Right cardiac atrium (tissue), 5 donors: ENCODE results near the gene PPM1A. TPM values are rescaled to one million over a fixed set of nuclear protein-coding genes. Genes with fewer than 3 reads are reported as not detected.
"Not testable (repeated sequence)": the region's sequence is repeated elsewhere in the genome, so short reads cannot be mapped to it uniquely, and the experiment has no call there.

Experiments
- ATAC-seq, 2 donors: fragments of 200-7000 bp; cut with Tn5 transposase; one replicate each; pipeline versions ENCODE4 v1.8.0 to v1.9.1; 2020; ENCODE audit warnings: moderate library complexity in 2 of 2, mild to moderate bottlenecking in 1 of 2
- DNase-seq, 3 donors: peaks; one replicate each; pipeline ENCODE4 v3.0.0-alpha.2; 2020
- H3K27ac ChIP-seq: one replicate; pipeline ENCODE4 v1.5.1; 2013; ENCODE audit warnings: mild to moderate bottlenecking, low read length, control low read depth, moderate library complexity
- H3K27me3 ChIP-seq: one replicate; pipeline ENCODE4 v1.6.1; 2013; ENCODE audit not compliant: control insufficient read depth, insufficient read depth
- H3K4me1 ChIP-seq: one replicate; pipeline ENCODE4 v1.6.1; 2013; ENCODE audit warnings: low read length; ENCODE audit not compliant: control insufficient read depth, insufficient read depth
- H3K4me3 ChIP-seq: one replicate; pipeline ENCODE4 v1.5.1; 2013; ENCODE audit warnings: low read length, control low read depth
- H3K9me3 ChIP-seq: one replicate; pipeline ENCODE4 v1.6.1; 2013; ENCODE audit warnings: low read length; ENCODE audit not compliant: control insufficient read depth
- WGBS: extraction: QIAGEN DNeasy Blood & Tissue Kit; methylation state at CpG from one replicate; pipeline ENCODE4 v1.1.7; 2013; 5-methylcytosine and 5-hydroxymethylcytosine counted together
- intact Hi-C, 4 donors: fragments of 100-400 bp; cut with DNase I; formaldehyde crosslinking; loops; one replicate each; pipeline versions ENCODE4 v1.11.0 to v1.14.0; 2022 to 2023
- polyA plus RNA-seq: library from polyadenylated mRNA; stranded (reverse); fragments of 200-250 nt; gene quantifications from one replicate; pipeline ENCODE4 v1.2.3, GENCODE V29; 2013
- total RNA-seq, 4 donors: library from RNA; stranded (reverse); fragmentation: NEBNext Ultra II Directional; extraction: Animal tissue kit (Norgen Biotek cat#: 25700); gene quantifications; one replicate each; pipeline ENCODE4 v1.2.1, GENCODE V29; 2021
- donor health status: healthy with polysubstance abuse.
- donor health status: DM: no; HTN: yes; CAD: no.
- donor health status: DM: no; HTN: no; CAD: no.
- donor health status: DM: no; HTN: yes; CAD: no; lungs with severe emphysema.
- donor health status: DM: yes; HTN: yes; CAD: no.

Gene PPM1A
- total and polyA plus RNA-seq, 5 donors, result 37.8 to 88.2 (median 79.6) TPM

GRCh38 chr14:60302663-60303062, 53.6 kb downstream of the PPM1A start:
- DNase-seq (no peak), ATAC-seq (peak in 1 of 2 donors; percentile 22)
- intact Hi-C loops, result no loop called here
- 45% methylated on average over 1 of the region's 1 CpG for WGBS
- Histone ChIP-seq H3K4me1 (peaks cover 2% of the 10 kb centered on the region), H3K27ac (no peak overlapping the region), H3K4me3 (no peak overlapping the region), H3K27me3 (no peaks in the 10 kb centered on the region), H3K9me3 (no peaks in the 10 kb centered on the region)

- Histone ChIP-seq H3K27ac (no peak overlapping the region), H3K4me3 (no peak overlapping the region), H3K9me3 (no peaks in the 10 kb centered on the region), H3K4me1 (peaks cover 2% of the 10 kb centered on the region), H3K27me3 (no peaks in the 10 kb centered on the region)
- ATAC-seq (peak; percentile 85 to 93), DNase-seq (peak; percentile 30 to 69 (median 66))
- intact Hi-C loops, result no loop called here
- WGBS, result 40% methylated on average over 7 of the region's 7 CpGs
Measured at GRCh38 chr14:60303745-60304144, 54.7 kb downstream of the PPM1A start.

- peak in 2 of 3 donors; percentile 44 for DNase-seq
- Histone ChIP-seq H3K4me1 (peaks cover 2% of the 10 kb centered on the region), H3K27ac (peak overlapping the region; percentile 8), H3K27me3 (no peaks in the 10 kb centered on the region), H3K9me3 (no peaks in the 10 kb centered on the region), H3K4me3 (no peak overlapping the region)
- peak; percentile 58 to 65 for ATAC-seq
- WGBS, result 54% methylated on average over 7 of the region's 7 CpGs
- intact Hi-C loops, result no loop called here
Measured at GRCh38 chr14:60304509-60304908, 55.5 kb downstream of the PPM1A start.

- intact Hi-C loops, result no loop called here
- H3K9me3 ChIP-seq, result no peaks in the 10 kb centered on the region
- 91% methylated on average over 3 of the region's 3 CpGs for WGBS
- DNase-seq (no peak), ATAC-seq (no peak)
- no peak overlapping the region for H3K27ac ChIP-seq
- no peak overlapping the region for H3K4me3 ChIP-seq
- H3K27me3 ChIP-seq, result no peaks in the 10 kb centered on the region
- H3K4me1 ChIP-seq, result no peaks in the 10 kb centered on the region
Measured at GRCh38 chr14:60309867-60310552, 61.0 kb downstream of the PPM1A start.

- ATAC-seq (peak in 1 of 2 donors; percentile 65), DNase-seq (no peak)
- H3K27ac ChIP-seq, result no peak overlapping the region
- 12% methylated on average over 4 of the region's 4 CpGs for WGBS
- no peaks in the 10 kb centered on the region for H3K4me1 ChIP-seq
- H3K4me3 ChIP-seq, result no peak overlapping the region
- H3K9me3 ChIP-seq, result no peaks in the 10 kb centered on the region
- H3K27me3 ChIP-seq, result no peaks in the 10 kb centered on the region
- intact Hi-C loops, result no loop called here
Measured at GRCh38 chr14:60311417-60311816, 62.4 kb downstream of the PPM1A start.

- Histone ChIP-seq H3K4me1 (no peaks in the 10 kb centered on the region), H3K4me3 (no peak overlapping the region), H3K9me3 (no peaks in the 10 kb centered on the region), H3K27me3 (no peaks in the 10 kb centered on the region), H3K27ac (no peak overlapping the region)
- ATAC-seq (peak in 1 of 2 donors; percentile 26), DNase-seq (no peak)
- 44% methylated on average over 6 of the region's 6 CpGs for whole genome bisulfite sequencing
- intact Hi-C loops, result no loop called here
Measured at GRCh38 chr14:60313093-60313492, 64.1 kb downstream of the PPM1A start.

GRCh38 chr14:60315196-60315990, 66.4 kb downstream of the PPM1A start:
- H3K9me3 ChIP-seq, result no peaks in the 10 kb centered on the region
- DNase-seq (no peak), ATAC-seq (no peak)
- intact Hi-C loops, result no loop called here
- H3K27ac ChIP-seq, result no peak overlapping the region
- no peaks in the 10 kb centered on the region for H3K27me3 ChIP-seq
- H3K4me1 ChIP-seq, result no peaks in the 10 kb centered on the region
- H3K4me3 ChIP-seq, result no peak overlapping the region
- 62% methylated on average over 8 of the region's 8 CpGs for WGBS

- Histone ChIP-seq H3K27me3 (no peaks in the 10 kb centered on the region), H3K4me3 (no peak overlapping the region), H3K4me1 (no peaks in the 10 kb centered on the region), H3K9me3 (no peaks in the 10 kb centered on the region), H3K27ac (no peak overlapping the region)
- ATAC-seq, result no peak
- DNase-seq, result no peak
- intact Hi-C loops, result no loop called here
- 57% methylated on average over 4 of the region's 4 CpGs for WGBS
Measured at GRCh38 chr14:60317609-60318008, 68.6 kb downstream of the PPM1A start.

- H3K4me3 ChIP-seq, H3K9me3 ChIP-seq, ATAC-seq, H3K27me3 ChIP-seq, intact Hi-C loops, DNase-seq, H3K27ac ChIP-seq, H3K4me1 ChIP-seq: not testable (repeated sequence)
- WGBS, result 79% methylated on average over 3 of the region's 3 CpGs
Measured at GRCh38 chr14:60320860-60321259, 71.8 kb downstream of the PPM1A start.

- intact Hi-C loops, result no loop called here
- H3K4me1 ChIP-seq, result no peaks in the 10 kb centered on the region
- WGBS, result 87% methylated on average over 14 of the region's 14 CpGs
- no peaks in the 10 kb centered on the region for H3K27me3 ChIP-seq
- H3K4me3 ChIP-seq, result no peak overlapping the region
- ATAC-seq (no peak), DNase-seq (no peak)
- H3K27ac ChIP-seq, result no peak overlapping the region
- H3K9me3 ChIP-seq, result no peaks in the 10 kb centered on the region
Measured at GRCh38 chr14:60323199-60323896, 74.3 kb downstream of the PPM1A start.

- DNase-seq (no peak), ATAC-seq (no peak)
- no peak overlapping the region for H3K4me3 ChIP-seq
- no peaks in the 10 kb centered on the region for H3K9me3 ChIP-seq
- H3K27ac ChIP-seq, result no peak overlapping the region
- no peaks in the 10 kb centered on the region for H3K4me1 ChIP-seq
- WGBS, result 93% methylated on average over 2 of the region's 2 CpGs
- H3K27me3 ChIP-seq, result no peaks in the 10 kb centered on the region
- intact Hi-C loops, result no loop called here
Measured at GRCh38 chr14:60324837-60325236, 75.8 kb downstream of the PPM1A start.
